ENCODE measurements around the gene MYO5A. TPM values are rescaled to one million over a fixed set of nuclear protein-coding genes. Genes with fewer than 3 reads are reported as not detected.
"Not testable (repeated sequence)": the region's sequence is repeated elsewhere in the genome, so short reads cannot be mapped to it uniquely, and the experiment has no call there.

MYO5A gene
- total and polyA plus RNA-seq, 2 donors, result 9.1 to 29.5 TPM

- DNase-seq (ENCODE audit: extremely low spot score), result no peak
- Histone ChIP-seq H3K4me1 (ENCODE audit: insufficient read depth) (no peaks in the 10 kb centered on the region), H3K27ac (ENCODE audit: low read depth) (no peak overlapping the region), H3K4me3 (ENCODE audit: low read depth, low read length) (no peak overlapping the region), H3K36me3 (ENCODE audit: insufficient read depth) (no peaks in the 10 kb centered on the region)
- 98% methylated on average over 2 of the region's 2 CpGs for WGBS
These were observed 103.7 kb downstream of the MYO5A start for GRCh38 chr15:52424856-52425431.

GRCh38 chr15:52423852-52424251, 104.8 kb downstream of the MYO5A start:
- Histone ChIP-seq H3K27ac (ENCODE audit: low read depth) (no peak overlapping the region), H3K36me3 (ENCODE audit: insufficient read depth) (no peaks in the 10 kb centered on the region), H3K4me3 (ENCODE audit: low read depth, low read length) (no peak overlapping the region), H3K4me1 (ENCODE audit: insufficient read depth) (no peaks in the 10 kb centered on the region)
- 96% methylated on average over 1 of the region's 1 CpG for WGBS
- no peak for DNase-seq (ENCODE audit: extremely low spot score)

- H3K4me1 ChIP-seq (ENCODE audit: insufficient read depth), result no peaks in the 10 kb centered on the region
- no peak overlapping the region for H3K27ac ChIP-seq (ENCODE audit: low read depth)
- DNase-seq (ENCODE audit: extremely low spot score), result no peak
These were observed 106.7 kb downstream of the MYO5A start for GRCh38 chr15:52422001-52422400.

GRCh38 chr15:52421029-52421428, 107.7 kb downstream of the MYO5A start:
- Histone ChIP-seq H3K4me3 (ENCODE audit: low read depth, low read length) (no peak overlapping the region), H3K36me3 (ENCODE audit: insufficient read depth) (no peaks in the 10 kb centered on the region), H3K27ac (ENCODE audit: low read depth) (no peak overlapping the region), H3K4me1 (ENCODE audit: insufficient read depth) (no peaks in the 10 kb centered on the region)
- DNase-seq (ENCODE audit: extremely low spot score), result no peak
- WGBS, result 98% methylated on average over 3 of the region's 3 CpGs

More at GRCh38 chr15:52422001-52422400, 106.7 kb downstream of the MYO5A start:
- Histone ChIP-seq H3K36me3 (ENCODE audit: insufficient read depth) (no peaks in the 10 kb centered on the region), H3K4me3 (ENCODE audit: low read depth, low read length) (no peak overlapping the region)

- Histone ChIP-seq H3K36me3 (ENCODE audit: insufficient read depth) (no peaks in the 10 kb centered on the region), H3K4me1 (ENCODE audit: insufficient read depth) (no peaks in the 10 kb centered on the region)
- 55% methylated on average over 1 of the region's 1 CpG for WGBS
These were observed 109.2 kb downstream of the MYO5A start for GRCh38 chr15:52419494-52419893.

GRCh38 chr15:52417957-52418356, 110.7 kb downstream of the MYO5A start:
- peaks cover 1% of the 10 kb centered on the region for H3K36me3 ChIP-seq (ENCODE audit: insufficient read depth)
- no peak overlapping the region for H3K27ac ChIP-seq (ENCODE audit: low read depth)
- WGBS, result 77% methylated on average over 2 of the region's 2 CpGs

More at GRCh38 chr15:52419494-52419893, 109.2 kb downstream of the MYO5A start:
- Histone ChIP-seq H3K27ac (ENCODE audit: low read depth) (no peak overlapping the region), H3K4me3 (ENCODE audit: low read depth, low read length) (no peak overlapping the region)
- no peak for DNase-seq (ENCODE audit: extremely low spot score)

GRCh38 chr15:52417521-52417920, 111.2 kb downstream of the MYO5A start:
- H3K27ac ChIP-seq (ENCODE audit: low read depth), result no peak overlapping the region
- no peak for DNase-seq (ENCODE audit: extremely low spot score)
- H3K4me1 ChIP-seq (ENCODE audit: insufficient read depth), result no peaks in the 10 kb centered on the region
- H3K36me3 ChIP-seq (ENCODE audit: insufficient read depth), result peaks cover 1% of the 10 kb centered on the region
- H3K4me3 ChIP-seq (ENCODE audit: low read depth, low read length), result no peak overlapping the region
- WGBS, result 73% methylated on average over 3 of the region's 3 CpGs

More at GRCh38 chr15:52417957-52418356, 110.7 kb downstream of the MYO5A start:
- DNase-seq (ENCODE audit: extremely low spot score), result no peak
- Histone ChIP-seq H3K4me1 (ENCODE audit: insufficient read depth) (no peaks in the 10 kb centered on the region), H3K4me3 (ENCODE audit: low read depth, low read length) (no peak overlapping the region)

- not testable (repeated sequence) for H3K4me1 ChIP-seq (ENCODE audit: insufficient read depth); H3K4me3 ChIP-seq (ENCODE audit: low read depth, low read length); H3K36me3 ChIP-seq (ENCODE audit: insufficient read depth); DNase-seq (ENCODE audit: extremely low spot score); H3K27ac ChIP-seq (ENCODE audit: low read depth)
- WGBS, result 95% methylated on average over 1 of the region's 1 CpG
These were observed 112.1 kb downstream of the MYO5A start for GRCh38 chr15:52416566-52416965.

- H3K4me3 ChIP-seq (ENCODE audit: low read depth, low read length), result no peak overlapping the region
- no peak for DNase-seq (ENCODE audit: extremely low spot score)
- no peak overlapping the region for H3K27ac ChIP-seq (ENCODE audit: low read depth)
- WGBS, result 91% methylated on average over 2 of the region's 2 CpGs
- peaks cover 1% of the 10 kb centered on the region for H3K36me3 ChIP-seq (ENCODE audit: insufficient read depth)
- no peaks in the 10 kb centered on the region for H3K4me1 ChIP-seq (ENCODE audit: insufficient read depth)
These were observed 113.1 kb downstream of the MYO5A start for GRCh38 chr15:52415628-52416027.

GRCh38 chr15:52414936-52415335, 113.7 kb downstream of the MYO5A start:
- DNase-seq (ENCODE audit: extremely low spot score), result no peak
- Histone ChIP-seq H3K36me3 (ENCODE audit: insufficient read depth) (peaks cover 1% of the 10 kb centered on the region), H3K4me3 (ENCODE audit: low read depth, low read length) (no peak overlapping the region), H3K4me1 (ENCODE audit: insufficient read depth) (no peaks in the 10 kb centered on the region), H3K27ac (ENCODE audit: low read depth) (no peak overlapping the region)
- 92% methylated on average over 6 of the region's 6 CpGs for WGBS

GRCh38 chr15:52408823-52409222, 119.9 kb downstream of the MYO5A start:
- Histone ChIP-seq H3K27ac (ENCODE audit: low read depth) (no peak overlapping the region), H3K36me3 (ENCODE audit: insufficient read depth) (peaks cover 2% of the 10 kb centered on the region), H3K4me3 (ENCODE audit: low read depth, low read length) (no peak overlapping the region), H3K4me1 (ENCODE audit: insufficient read depth) (no peaks in the 10 kb centered on the region)
- DNase-seq (ENCODE audit: extremely low spot score), result no peak
- 98% methylated on average over 1 of the region's 1 CpG for WGBS

GRCh38 chr15:52407374-52407773, 121.3 kb downstream of the MYO5A start:
- H3K27ac ChIP-seq (ENCODE audit: low read depth), result no peak overlapping the region
- H3K4me3 ChIP-seq (ENCODE audit: low read depth, low read length), result no peak overlapping the region
- no peak for DNase-seq (ENCODE audit: extremely low spot score)
- peaks cover 2% of the 10 kb centered on the region for H3K36me3 ChIP-seq (ENCODE audit: insufficient read depth)
- H3K4me1 ChIP-seq (ENCODE audit: insufficient read depth), result no peaks in the 10 kb centered on the region

GRCh38 chr15:52406601-52407000, 122.1 kb downstream of the MYO5A start:
- DNase-seq (ENCODE audit: extremely low spot score), result no peak
- WGBS, result 65% methylated on average over 2 of the region's 2 CpGs
- H3K36me3 ChIP-seq (ENCODE audit: insufficient read depth), result peaks cover 2% of the 10 kb centered on the region

GRCh38 chr15:52405856-52406255, 122.8 kb downstream of the MYO5A start:
- Histone ChIP-seq H3K4me3 (ENCODE audit: low read depth, low read length) (no peak overlapping the region), H3K27ac (ENCODE audit: low read depth) (no peak overlapping the region), H3K4me1 (ENCODE audit: insufficient read depth) (no peaks in the 10 kb centered on the region), H3K36me3 (ENCODE audit: insufficient read depth) (peaks cover 2% of the 10 kb centered on the region)
- WGBS, result 47% methylated on average over 3 of the region's 3 CpGs
- no peak for DNase-seq (ENCODE audit: extremely low spot score)

More at GRCh38 chr15:52406601-52407000, 122.1 kb downstream of the MYO5A start:
- Histone ChIP-seq H3K4me1 (ENCODE audit: insufficient read depth) (no peaks in the 10 kb centered on the region), H3K4me3 (ENCODE audit: low read depth, low read length) (no peak overlapping the region), H3K27ac (ENCODE audit: low read depth) (no peak overlapping the region)

- Histone ChIP-seq H3K36me3 (ENCODE audit: insufficient read depth) (peaks cover 1% of the 10 kb centered on the region), H3K27ac (ENCODE audit: low read depth) (no peak overlapping the region), H3K4me3 (ENCODE audit: low read depth, low read length) (no peak overlapping the region), H3K4me1 (ENCODE audit: insufficient read depth) (no peaks in the 10 kb centered on the region)
- 90% methylated on average over 5 of the region's 5 CpGs for WGBS
- DNase-seq (ENCODE audit: extremely low spot score), result no peak
These were observed 131.6 kb downstream of the MYO5A start for GRCh38 chr15:52397118-52397517.

All from urinary bladder (tissue), 4 donors.